ENCODE data around the gene RPS19. TPM values are rescaled to one million over a fixed set of nuclear protein-coding genes. Genes with fewer than 3 reads are reported as not detected.

Gene RPS19
- total RNA-seq, 1 experiment from 2014 or later: 3,670 TPM

DNA sequence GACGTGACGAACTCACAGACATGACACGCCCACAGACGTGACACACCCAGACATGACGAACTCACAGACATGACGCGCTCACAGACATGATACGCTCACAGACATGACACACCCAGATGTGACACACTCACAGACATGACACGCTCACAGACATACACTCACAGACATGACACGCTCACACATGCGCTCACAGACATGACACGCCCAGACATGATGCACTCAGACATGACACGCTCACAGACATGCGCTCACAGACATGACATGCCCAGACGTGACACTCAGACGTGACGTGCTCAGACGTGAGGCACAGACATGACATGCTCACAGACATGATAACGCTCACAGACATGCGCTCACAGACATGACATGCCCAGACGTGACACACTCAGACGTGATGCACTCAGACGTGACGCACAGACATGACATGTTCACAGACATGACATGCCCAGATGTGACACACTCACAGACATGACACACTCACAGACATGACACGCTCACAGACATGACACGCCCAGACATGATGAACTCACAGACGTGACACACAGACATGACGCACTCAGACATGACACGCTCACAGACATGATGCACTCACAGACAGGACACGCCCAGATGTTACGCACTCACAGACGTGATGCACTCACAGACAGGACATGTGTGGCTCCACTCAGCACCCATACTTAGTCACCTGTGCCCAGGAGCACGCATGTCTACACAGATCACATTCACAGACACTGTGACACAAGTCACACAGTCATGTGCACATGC lies 60.1 kb downstream of the RPS19 start:
- in situ Hi-C loops (cut with HindIII; ENCODE audit: low pct_unique_long_range_greater_than_20kb, low sequenced_read_pairs): no loop called here
- DNase-seq (ENCODE audit: low read depth): no peak

DNA sequence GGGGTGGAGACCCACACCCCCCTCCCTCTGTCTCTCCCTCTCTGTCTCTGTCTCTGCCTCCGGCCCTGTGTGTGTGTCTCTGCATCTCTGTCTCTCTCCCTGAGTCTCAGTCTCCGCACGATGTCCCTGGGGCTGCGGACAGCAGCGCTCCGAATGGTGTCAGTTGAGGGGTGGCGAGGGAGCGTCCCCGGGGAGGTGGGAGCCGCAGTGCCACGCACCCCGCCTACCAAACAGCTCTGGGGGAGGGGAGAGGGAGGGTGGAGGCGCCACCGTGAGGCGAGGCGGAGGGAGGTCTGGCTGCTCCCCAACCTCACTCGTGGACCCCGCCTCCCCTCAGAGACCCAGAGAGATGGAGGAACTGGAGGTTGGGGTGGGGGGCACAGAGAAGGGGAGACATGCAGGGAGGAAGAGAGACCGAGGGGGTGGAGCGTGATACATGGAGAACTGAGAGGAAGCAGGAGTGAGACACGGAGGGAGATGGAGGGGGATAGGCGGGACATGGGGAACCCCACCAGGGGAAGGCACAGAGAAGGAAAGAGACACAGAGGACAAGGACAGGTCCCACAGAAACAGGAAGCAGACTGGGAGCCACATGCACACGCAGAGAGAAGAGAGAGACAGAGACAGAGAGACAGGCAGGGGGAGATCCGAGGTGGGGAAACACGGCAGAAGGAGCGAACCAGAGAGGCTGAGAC lies 61.0 kb downstream of the RPS19 start:
- in situ Hi-C loops (cut with HindIII; ENCODE audit: low pct_unique_long_range_greater_than_20kb, low sequenced_read_pairs): no loop called here
- DNase-seq (ENCODE audit: low read depth): no peak

DNA sequence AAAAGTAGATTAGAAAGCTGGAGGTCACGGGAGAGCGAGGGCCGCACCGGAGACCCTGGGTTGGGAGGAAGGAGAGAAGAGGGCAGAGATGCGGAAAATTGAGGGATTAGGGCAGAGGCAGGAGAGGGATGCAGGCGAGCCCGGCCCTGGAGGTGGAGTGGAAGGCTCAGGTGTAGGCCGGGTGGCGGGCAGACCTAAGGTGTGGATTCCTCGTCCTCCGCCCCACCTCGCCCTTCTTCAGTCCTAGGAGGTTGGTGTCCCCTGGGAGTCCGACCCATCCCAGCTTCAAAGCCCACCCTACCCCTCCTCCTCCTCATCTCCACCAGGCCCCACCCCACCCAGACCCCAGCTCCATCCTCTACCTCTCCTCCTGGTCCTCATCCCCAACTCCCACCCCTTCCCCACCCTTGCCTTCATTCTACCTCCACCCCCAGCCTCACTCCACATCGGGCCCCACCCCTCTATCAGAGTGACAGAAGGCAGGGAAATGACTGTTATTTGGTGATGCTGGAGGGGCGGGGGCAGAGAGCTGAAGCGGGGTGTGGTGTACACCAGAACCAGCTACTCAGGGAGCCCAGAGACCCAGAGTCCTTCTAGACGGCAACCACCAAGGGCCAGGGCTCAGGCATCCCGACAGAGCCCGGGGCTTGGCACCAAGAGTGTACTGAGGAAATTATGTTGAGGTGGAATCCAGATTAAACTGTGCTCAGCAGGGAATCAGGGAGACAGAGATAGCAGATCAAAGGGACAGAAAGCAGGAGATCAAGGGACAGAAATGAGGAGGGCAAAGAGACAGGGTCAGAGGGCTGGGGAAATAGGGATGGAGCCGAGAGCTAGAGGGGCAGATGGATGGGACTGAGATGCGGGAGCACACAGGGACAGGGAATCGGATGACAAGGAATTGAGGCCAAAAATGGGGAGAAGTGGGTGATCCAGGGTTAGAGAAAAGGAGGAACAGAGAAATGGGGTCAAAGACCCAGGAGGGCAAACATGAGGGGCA lies 61.8 kb downstream of the RPS19 start:
- in situ Hi-C loops (cut with HindIII; ENCODE audit: low pct_unique_long_range_greater_than_20kb, low sequenced_read_pairs): no loop called here

More for the DNA sequence above, 61.8 kb downstream of the RPS19 start:
- no peak for DNase-seq (ENCODE audit: low read depth)

Other genes with a start within 250 kb of the RPS19 start
- gene CEACAM4, start 233.2 kb upstream of the RPS19 start, total RNA-seq (2014; rRNA removed; shearing (Covaris generic); ENCODE audit: low replicate concordance): not detected in 2 replicates
- gene CEACAM7, start 172.0 kb upstream of the RPS19 start, total RNA-seq (2014; rRNA removed; shearing (Covaris generic); ENCODE audit: low replicate concordance): not detected in 2 replicates
- not detected in 2 replicates for gene CEACAM5, start 151.6 kb upstream of the RPS19 start, total RNA-seq (2014; rRNA removed; shearing (Covaris generic); ENCODE audit: low replicate concordance)
- gene CEACAM6, start 104.7 kb upstream of the RPS19 start, total RNA-seq (2014; rRNA removed; shearing (Covaris generic); ENCODE audit: low replicate concordance): 2.8 and 4.1 TPM in 2 replicates
- gene CEACAM3, start 63.7 kb upstream of the RPS19 start, total RNA-seq (2014; rRNA removed; shearing (Covaris generic); ENCODE audit: low replicate concordance): not detected in 2 replicates
- gene LYPD4, start 15.6 kb upstream of the RPS19 start, total RNA-seq (2014; rRNA removed; shearing (Covaris generic); ENCODE audit: low replicate concordance): not detected in 2 replicates
- not detected in 2 replicates for gene DMRTC2, start 15.2 kb upstream of the RPS19 start, total RNA-seq (2014; rRNA removed; shearing (Covaris generic); ENCODE audit: low replicate concordance)
- gene CD79A, start 17.0 kb downstream of the RPS19 start, total RNA-seq (2014; rRNA removed; shearing (Covaris generic); ENCODE audit: low replicate concordance): not detected in 2 replicates
- gene ARHGEF1, start 22.9 kb downstream of the RPS19 start, total RNA-seq (2014; rRNA removed; shearing (Covaris generic); ENCODE audit: low replicate concordance): 43.6 and 48.7 TPM in 2 replicates
- 0.37 TPM in 1 of 2 replicates, not detected in the other for gene ERFL, start 68.2 kb downstream of the RPS19 start, total RNA-seq (2014; rRNA removed; shearing (Covaris generic); ENCODE audit: low replicate concordance)
- 287 and 288 TPM in 2 replicates for gene RABAC1, start 99.1 kb downstream of the RPS19 start, total RNA-seq (2014; rRNA removed; shearing (Covaris generic); ENCODE audit: low replicate concordance)
- 2.3 TPM in 1 of 2 replicates, not detected in the other for gene ATP1A3, start 134.0 kb downstream of the RPS19 start, total RNA-seq (2014; rRNA removed; shearing (Covaris generic); ENCODE audit: low replicate concordance)
- not detected in 2 replicates for gene GRIK5, start 210.0 kb downstream of the RPS19 start, total RNA-seq (2014; rRNA removed; shearing (Covaris generic); ENCODE audit: low replicate concordance)
- 18.2 and 24.6 TPM in 2 replicates for gene ZNF574, start 215.9 kb downstream of the RPS19 start, total RNA-seq (2014; rRNA removed; shearing (Covaris generic); ENCODE audit: low replicate concordance)

Measured in Caki2 (cell line).